ENCODE results near the gene STRN. TPM values are rescaled to one million over a fixed set of nuclear protein-coding genes. Genes with fewer than 3 reads are reported as not detected.

STRN gene
- total RNA-seq, 1 experiment from 2014 or later: 37.4 TPM

DNA sequence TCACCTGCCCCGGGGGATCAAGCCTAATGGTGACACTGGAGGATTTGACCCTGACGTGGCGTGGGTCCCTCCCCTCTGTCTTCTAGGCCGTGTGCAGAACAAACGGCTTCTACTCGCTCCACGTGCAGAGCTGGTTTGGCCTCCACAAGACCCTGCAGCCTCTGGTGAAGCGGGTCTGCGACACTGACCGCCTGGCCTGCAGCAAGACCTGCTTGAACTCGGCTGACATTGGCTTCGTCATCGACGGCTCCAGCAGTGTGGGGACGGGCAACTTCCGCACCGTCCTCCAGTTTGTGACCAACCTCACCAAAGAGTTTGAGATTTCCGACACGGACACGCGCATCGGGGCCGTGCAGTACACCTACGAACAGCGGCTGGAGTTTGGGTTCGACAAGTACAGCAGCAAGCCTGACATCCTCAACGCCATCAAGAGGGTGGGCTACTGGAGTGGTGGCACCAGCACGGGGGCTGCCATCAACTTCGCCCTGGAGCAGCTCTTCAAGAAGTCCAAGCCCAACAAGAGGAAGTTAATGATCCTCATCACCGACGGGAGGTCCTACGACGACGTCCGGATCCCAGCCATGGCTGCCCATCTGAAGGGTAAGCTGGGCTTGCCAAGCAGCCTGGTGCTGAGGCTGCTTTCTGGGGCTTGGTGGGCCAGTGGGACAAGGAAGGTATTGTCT, 157.8 kb downstream of the STRN start:
- intact Hi-C loops (cut with micrococcal nuclease; ENCODE audit: unreplicated experiment) (no loop called here), in situ Hi-C loops (cut with HindIII; ENCODE audit: low pct_unique_long_range_greater_than_20kb, low sequenced_read_pairs) (no loop called here)
- Histone ChIP-seq H3K36me3 (ENCODE audit: control insufficient read depth, insufficient read depth, low read length) (no peaks in the 10 kb centered on the region), H3K27ac (ENCODE audit: low read length) (no peak overlapping the region), H3K9me3 (ENCODE audit: control insufficient read depth, insufficient read depth, low read depth, low read length) (no peaks in the 10 kb centered on the region), H3K4me1 (ENCODE audit: control insufficient read depth, insufficient read depth, low read length) (no peaks in the 10 kb centered on the region), H3K4me3 (ENCODE audit: low read depth in 2 of 2, low read length in 2 of 2) (no peak overlapping the region), H3K27me3 (ENCODE audit: control insufficient read depth, insufficient read depth, low read length) (no peaks in the 10 kb centered on the region)
- POLR2A ChIA-PET: no interaction called here
- BruUV-seq (replicated peaks): no TSS peak
- TF ChIP-seq, protein P1, sequence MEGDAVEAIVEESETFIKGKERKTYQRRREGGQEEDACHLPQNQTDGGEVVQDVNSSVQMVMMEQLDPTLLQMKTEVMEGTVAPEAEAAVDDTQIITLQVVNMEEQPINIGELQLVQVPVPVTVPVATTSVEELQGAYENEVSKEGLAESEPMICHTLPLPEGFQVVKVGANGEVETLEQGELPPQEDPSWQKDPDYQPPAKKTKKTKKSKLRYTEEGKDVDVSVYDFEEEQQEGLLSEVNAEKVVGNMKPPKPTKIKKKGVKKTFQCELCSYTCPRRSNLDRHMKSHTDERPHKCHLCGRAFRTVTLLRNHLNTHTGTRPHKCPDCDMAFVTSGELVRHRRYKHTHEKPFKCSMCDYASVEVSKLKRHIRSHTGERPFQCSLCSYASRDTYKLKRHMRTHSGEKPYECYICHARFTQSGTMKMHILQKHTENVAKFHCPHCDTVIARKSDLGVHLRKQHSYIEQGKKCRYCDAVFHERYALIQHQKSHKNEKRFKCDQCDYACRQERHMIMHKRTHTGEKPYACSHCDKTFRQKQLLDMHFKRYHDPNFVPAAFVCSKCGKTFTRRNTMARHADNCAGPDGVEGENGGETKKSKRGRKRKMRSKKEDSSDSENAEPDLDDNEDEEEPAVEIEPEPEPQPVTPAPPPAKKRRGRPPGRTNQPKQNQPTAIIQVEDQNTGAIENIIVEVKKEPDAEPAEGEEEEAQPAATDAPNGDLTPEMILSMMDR (IDR thresholded peaks at IDR 0.05): no peak
- no peak for TF ChIP-seq POLR2AphosphoS5 (IDR thresholded peaks at IDR 0.05; ENCODE audit: low read depth, low read length)
- no peak for TF ChIP-seq SIN3A (IDR thresholded peaks at IDR 0.05; ENCODE audit: borderline replicate concordance, insufficient read depth, low read depth, low read length)
- TF ChIP-seq TCF7L2 (IDR thresholded peaks at IDR 0.05; ENCODE audit: low read depth, low read length): no peak
- TF ChIP-seq, protein P2, sequence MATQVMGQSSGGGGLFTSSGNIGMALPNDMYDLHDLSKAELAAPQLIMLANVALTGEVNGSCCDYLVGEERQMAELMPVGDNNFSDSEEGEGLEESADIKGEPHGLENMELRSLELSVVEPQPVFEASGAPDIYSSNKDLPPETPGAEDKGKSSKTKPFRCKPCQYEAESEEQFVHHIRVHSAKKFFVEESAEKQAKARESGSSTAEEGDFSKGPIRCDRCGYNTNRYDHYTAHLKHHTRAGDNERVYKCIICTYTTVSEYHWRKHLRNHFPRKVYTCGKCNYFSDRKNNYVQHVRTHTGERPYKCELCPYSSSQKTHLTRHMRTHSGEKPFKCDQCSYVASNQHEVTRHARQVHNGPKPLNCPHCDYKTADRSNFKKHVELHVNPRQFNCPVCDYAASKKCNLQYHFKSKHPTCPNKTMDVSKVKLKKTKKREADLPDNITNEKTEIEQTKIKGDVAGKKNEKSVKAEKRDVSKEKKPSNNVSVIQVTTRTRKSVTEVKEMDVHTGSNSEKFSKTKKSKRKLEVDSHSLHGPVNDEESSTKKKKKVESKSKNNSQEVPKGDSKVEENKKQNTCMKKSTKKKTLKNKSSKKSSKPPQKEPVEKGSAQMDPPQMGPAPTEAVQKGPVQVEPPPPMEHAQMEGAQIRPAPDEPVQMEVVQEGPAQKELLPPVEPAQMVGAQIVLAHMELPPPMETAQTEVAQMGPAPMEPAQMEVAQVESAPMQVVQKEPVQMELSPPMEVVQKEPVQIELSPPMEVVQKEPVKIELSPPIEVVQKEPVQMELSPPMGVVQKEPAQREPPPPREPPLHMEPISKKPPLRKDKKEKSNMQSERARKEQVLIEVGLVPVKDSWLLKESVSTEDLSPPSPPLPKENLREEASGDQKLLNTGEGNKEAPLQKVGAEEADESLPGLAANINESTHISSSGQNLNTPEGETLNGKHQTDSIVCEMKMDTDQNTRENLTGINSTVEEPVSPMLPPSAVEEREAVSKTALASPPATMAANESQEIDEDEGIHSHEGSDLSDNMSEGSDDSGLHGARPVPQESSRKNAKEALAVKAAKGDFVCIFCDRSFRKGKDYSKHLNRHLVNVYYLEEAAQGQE (IDR thresholded peaks at IDR 0.05; ENCODE audit: insufficient read depth in 1 of 2, low read depth in 2 of 2, low read length in 1 of 2): no peak
- CTCF ChIA-PET: no interaction called here
- DNase-seq (ENCODE audit: low read depth, low spot score) (no peak), ATAC-seq (no peak)

DNA sequence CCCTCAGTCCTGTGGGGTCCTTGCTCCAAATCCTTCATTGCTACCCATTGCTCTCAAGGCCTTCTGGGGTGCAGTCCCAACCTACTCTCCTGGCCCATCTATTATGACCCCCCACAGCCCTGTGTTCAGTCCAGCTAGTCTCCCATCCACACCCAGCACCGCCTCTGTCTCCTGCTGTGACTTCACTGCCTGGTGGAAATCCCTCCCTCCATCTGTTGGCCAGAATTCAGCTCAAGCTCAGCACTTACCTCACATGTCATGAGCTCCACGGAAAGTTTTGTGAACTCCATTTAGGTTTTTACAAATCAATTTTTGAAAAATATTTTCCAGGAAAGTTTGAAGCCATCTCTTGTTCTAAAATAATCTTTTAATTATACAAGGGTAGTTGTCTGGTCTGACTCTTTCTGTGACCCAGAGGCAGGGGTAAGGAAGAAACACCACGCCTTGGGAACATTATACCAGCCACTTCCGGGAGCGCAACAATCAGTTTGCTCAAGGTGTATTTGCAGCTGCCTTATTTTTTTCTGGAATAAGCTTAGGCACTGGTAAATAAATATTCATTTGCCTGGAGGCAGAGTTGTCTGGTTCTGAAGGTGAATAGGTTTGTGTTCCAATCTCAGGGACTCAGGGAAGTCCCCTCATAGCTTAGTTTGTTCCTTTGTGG, 159.0 kb downstream of the STRN start:
- Histone ChIP-seq H3K36me3 (ENCODE audit: control insufficient read depth, insufficient read depth, low read length) (no peaks in the 10 kb centered on the region), H3K4me1 (ENCODE audit: control insufficient read depth, insufficient read depth, low read length) (no peaks in the 10 kb centered on the region), H3K27me3 (ENCODE audit: control insufficient read depth, insufficient read depth, low read length) (no peaks in the 10 kb centered on the region), H3K4me3 (ENCODE audit: low read depth in 2 of 2, low read length in 2 of 2) (no peak overlapping the region), H3K9me3 (ENCODE audit: control insufficient read depth, insufficient read depth, low read depth, low read length) (0 out of 2 replicates have a peak, but pooled peaks cover 3% of the 10 kb centered on the region), H3K27ac (ENCODE audit: low read length) (no peak overlapping the region)
- no peak for ATAC-seq
- TF ChIP-seq, protein P2 (IDR thresholded peaks at IDR 0.05; ENCODE audit: insufficient read depth in 1 of 2, low read depth in 2 of 2, low read length in 1 of 2): no peak
- TF ChIP-seq TCF7L2 (IDR thresholded peaks at IDR 0.05; ENCODE audit: low read depth, low read length) (no peak), SIN3A (IDR thresholded peaks at IDR 0.05; ENCODE audit: borderline replicate concordance, insufficient read depth, low read depth, low read length) (no peak), POLR2AphosphoS5 (IDR thresholded peaks at IDR 0.05; ENCODE audit: low read depth, low read length) (no peak)
- TF ChIP-seq, protein P1 (IDR thresholded peaks at IDR 0.05): no peak
- DNase-seq (ENCODE audit: low read depth, low spot score): no peak
- intact Hi-C loops (cut with micrococcal nuclease; ENCODE audit: unreplicated experiment) (no loop called here), in situ Hi-C loops (cut with HindIII; ENCODE audit: low pct_unique_long_range_greater_than_20kb, low sequenced_read_pairs) (no loop called here)
- POLR2A ChIA-PET: interaction anchor here (0.6 kb wide), 1 partner anchor 24 kb away, joined by 5 read pairs; no protein-coding TSS in a partner anchor
- no TSS peak for BruUV-seq (replicated peaks)
- CTCF ChIA-PET: no interaction called here
